COR-L47 (cell line): ENCODE results near the gene TRPM8.
A peak's percentile ranks its signal among the peaks of the same experiment; 100 is the strongest.

Experiments
- DNase-seq: peaks from one replicate; lab custom pipeline; 2025; lab: John Stamatoyannopoulos, UW

TRPM8 gene

GRCh38 chr2:234047361-234047760, 130.2 kb downstream of the TRPM8 start:
- DNase-seq = no peak

- DNase-seq = no peak
Observed at GRCh38 chr2:234048049-234048448, 130.9 kb downstream of the TRPM8 start.

GRCh38 chr2:234050455-234051135, 133.4 kb downstream of the TRPM8 start, which contains the start of gene SPP2:
SPP2 (plus strand) TSS chr2:234050702; CDS start chr2:234050787, 85 bp downstream.
- DNase-seq = no peak

GRCh38 chr2:234051374-234052070, 134.3 kb downstream of the TRPM8 start:
- no peak for DNase-seq

GRCh38 chr2:234058881-234059280, 141.7 kb downstream of the TRPM8 start:
- DNase-seq = no peak

GRCh38 chr2:234060236-234060635, 143.1 kb downstream of the TRPM8 start:
- peak; percentile 34 for DNase-seq

GRCh38 chr2:234061624-234062257, 144.6 kb downstream of the TRPM8 start:
- DNase-seq = no peak

- no peak for DNase-seq
Observed at GRCh38 chr2:234066587-234066986, 149.4 kb downstream of the TRPM8 start.
